Measurements from ENCODE around the gene COQ10B. TPM values are rescaled to one million over a fixed set of nuclear protein-coding genes. Genes with fewer than 3 reads are reported as not detected.

COQ10B gene
- total and polyA plus RNA-seq, 2 of the 4 experiments (the other 2 are of a cell fraction) = 9.5 to 28.7 TPM

GRCh38 chr2:197486175-197486574 lies 32.8 kb downstream of the COQ10B start:
- Histone ChIP-seq H2AK5ac (ENCODE audit: low read depth, low read length) (no peak overlapping the region), H2BK120ac (ENCODE audit: low read depth, low read length) (no peak overlapping the region), H3K9me1 (ENCODE audit: insufficient read depth, low read length) (no peaks in the 10 kb centered on the region; the same call in 1 of the 2 replicates), H3K36me3 (ENCODE audit: control insufficient read depth, insufficient read depth, low read length) (peaks cover 34% of the 10 kb centered on the region), H3K27ac (ENCODE audit: insufficient read depth, low read length) (no peak overlapping the region), H2BK15ac (ENCODE audit: low read depth, low read length) (no peak overlapping the region), H3K23ac (ENCODE audit: low read depth, low read length) (no peak overlapping the region), H3K14ac (replicated peaks; ENCODE audit: low read depth, low read length) (no peak overlapping the region), H3K9ac (ENCODE audit: low read depth, low read length) (no peak overlapping the region), H3K27me3 (ENCODE audit: control insufficient read depth, insufficient read depth, low read length) (no peaks in the 10 kb centered on the region), H3K18ac (ENCODE audit: low read depth, low read length) (no peak overlapping the region), H3K4ac (ENCODE audit: low read depth, low read length) (no peak overlapping the region), H3K56ac (ENCODE audit: extremely low read depth, insufficient read depth, low read length) (no peak overlapping the region), H2AK9ac (replicated peaks; ENCODE audit: low read depth, low read length, poor library complexity) (no peak overlapping the region), H3K4me3 (ENCODE audit: insufficient read depth, low read depth, low read length) (no peak overlapping the region), H2BK20ac (ENCODE audit: low read depth, low read length) (no peak overlapping the region), H3K79me1 (ENCODE audit: low read depth in 1 of 2, low read length in 2 of 2) (peaks cover 0 to 7% of the 10 kb centered on the region in 2 experiments; a peak in 2 of 4 replicates), H4K5ac (ENCODE audit: low read depth, low read length) (no peak overlapping the region), H4K91ac (ENCODE audit: insufficient read depth, low read depth, low read length) (no peak overlapping the region), H3K4me2 (ENCODE audit: low read depth, low read length) (no peak overlapping the region), H4K8ac (ENCODE audit: low read depth in 2 of 2, low read length in 2 of 2) (no peak overlapping the region), H2AFZ (replicated peaks; ENCODE audit: low read length, poor library complexity) (no peak overlapping the region), H3K9me3 (ENCODE audit: control insufficient read depth, insufficient read depth, low read length) (peaks cover 10% of the 10 kb centered on the region), H4K20me1 (ENCODE audit: insufficient read depth, low read length) (no peaks in the 10 kb centered on the region), H2BK5ac (ENCODE audit: low read depth, low read length, poor library complexity, severe bottlenecking) (no peak overlapping the region), H3K4me1 (ENCODE audit: control insufficient read depth, insufficient read depth, low read length) (no peaks in the 10 kb centered on the region)
- ChIA-PET POLR2A (ENCODE audit: unreplicated experiment) (no interaction called here), CTCF (no interaction called here)
- TF ChIP-seq POLR2A (IDR thresholded peaks at IDR 0.05; ENCODE audit: low read depth, low read length) (no peak), MAZ (IDR thresholded peaks at IDR 0.05; ENCODE audit: borderline replicate concordance, low read depth, low read length) (no peak), RCOR1 (IDR thresholded peaks at IDR 0.05; ENCODE audit: insufficient replicate concordance, low read length) (no peak)
- DNase-seq = no peak
- BruUV-seq (replicated peaks) = no TSS peak
- no CpG with 5 or more reads among the region's 2 CpGs for WGBS, 2 experiments (ENCODE audit: extremely low coverage in 2 of 2, insufficient read length in 1 of 2)
- no peak for ATAC-seq (ENCODE audit: low read depth)
- in situ Hi-C loops (cut with MboI; ENCODE audit: low sequenced_read_pairs) (no loop called here), intact Hi-C loops (cut with micrococcal nuclease) (no loop called here), dilution Hi-C loops (cut with HindIII; ENCODE audit: low sequenced_read_pairs, unreplicated experiment) (no loop called here)

Data from IMR-90 (cell line).